GM18499 (cell line): ENCODE results near the gene CCDC54.
"Not testable (repeated sequence)": the region's sequence is repeated elsewhere in the genome, so short reads cannot be mapped to it uniquely, and the experiment has no call there.

Experiments used
- ATAC-seq: cut with Tn5 transposase; IDR thresholded peaks from one replicate; pipeline ENCODE4 v1.9.1; 2021; ENCODE audit warnings: moderate number of reproducible peaks; ENCODE audit not compliant: insufficient read depth, unreplicated experiment

Gene CCDC54

DNA sequence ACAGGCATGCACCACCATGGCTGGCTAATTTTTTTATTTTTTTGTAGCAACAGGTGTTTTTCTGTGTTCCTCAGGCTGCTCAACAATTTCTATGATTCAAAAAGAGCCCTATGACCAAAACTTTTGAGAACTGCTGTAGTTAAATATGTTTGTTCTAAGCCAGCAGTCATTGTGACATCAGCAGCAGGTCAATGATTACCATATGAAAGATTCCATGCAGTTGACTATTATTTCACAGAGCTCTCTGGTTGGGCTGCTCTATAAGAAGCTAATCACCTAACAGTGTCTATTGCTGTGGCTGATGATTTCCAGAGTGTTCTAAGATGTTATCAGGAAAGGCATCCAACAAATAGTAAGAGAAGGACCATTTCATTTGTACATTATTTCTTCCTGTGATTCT, at the start of gene CCDC54:
Gene CCDC54, plus strand, starts transcription at position 289 of the 400 bp plus-strand sequence. CDS start 149 bp downstream, outside the sequence.
- ATAC-seq = no peak

DNA sequence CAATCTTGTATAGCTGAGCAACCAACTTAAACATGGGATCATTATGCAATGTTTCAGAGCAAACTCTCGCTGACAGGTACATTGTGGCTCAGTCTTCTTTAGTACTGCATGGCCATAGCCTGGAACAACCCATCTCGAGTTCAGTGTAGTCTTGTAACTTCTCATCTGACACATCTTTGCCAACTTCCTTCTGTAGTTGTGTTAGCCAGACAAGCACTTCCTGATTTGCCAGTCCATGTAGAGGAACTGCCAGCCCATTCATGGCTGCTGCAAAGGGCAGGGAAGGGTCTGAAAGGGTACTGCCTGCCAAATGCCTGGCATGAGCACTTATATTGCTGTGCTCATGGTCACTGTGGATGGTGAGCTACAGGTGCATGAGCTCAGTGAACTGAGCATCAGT, 49.2 kb upstream of the CCDC54 start:
- ATAC-seq = no peak

DNA sequence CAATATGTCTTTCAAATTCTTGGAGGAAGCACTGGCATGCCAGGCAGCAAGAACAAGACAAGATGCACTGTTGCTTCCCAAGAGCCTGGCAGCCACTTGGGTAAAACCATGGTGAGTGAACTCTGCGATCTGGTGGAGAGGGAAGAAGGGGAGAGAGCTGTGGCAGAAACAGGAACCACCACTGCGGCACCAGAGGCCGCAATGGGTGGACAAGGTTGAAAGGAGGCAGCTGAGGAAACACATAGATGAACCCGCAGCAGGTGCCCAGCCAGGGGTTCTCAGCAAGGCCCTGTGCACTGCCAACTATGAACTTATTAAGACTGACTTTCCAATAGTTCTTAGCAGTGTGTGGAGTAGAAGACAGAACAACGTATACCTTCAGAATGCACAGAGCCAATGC, 48.2 kb upstream of the CCDC54 start:
- no peak for ATAC-seq

DNA sequence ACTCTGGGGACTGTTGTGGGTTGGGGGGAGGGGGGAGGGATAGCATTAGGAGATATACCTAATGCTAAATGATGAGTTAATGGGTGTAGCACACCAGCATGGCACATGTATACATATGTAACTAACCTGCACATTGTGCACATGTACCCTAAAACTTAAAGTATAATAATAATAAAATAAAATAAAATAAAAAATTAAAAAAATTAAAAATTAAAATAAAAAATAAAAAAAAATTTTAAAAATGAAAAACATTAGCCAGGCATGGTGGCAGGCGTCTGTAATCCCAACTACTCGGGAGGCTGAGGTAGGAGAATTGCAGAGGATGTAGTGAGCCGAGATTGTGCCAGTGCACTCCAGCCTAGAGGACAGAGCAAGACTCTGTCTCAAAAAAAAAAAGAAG, 37.5 kb upstream of the CCDC54 start:
- ATAC-seq = not testable (repeated sequence)

DNA sequence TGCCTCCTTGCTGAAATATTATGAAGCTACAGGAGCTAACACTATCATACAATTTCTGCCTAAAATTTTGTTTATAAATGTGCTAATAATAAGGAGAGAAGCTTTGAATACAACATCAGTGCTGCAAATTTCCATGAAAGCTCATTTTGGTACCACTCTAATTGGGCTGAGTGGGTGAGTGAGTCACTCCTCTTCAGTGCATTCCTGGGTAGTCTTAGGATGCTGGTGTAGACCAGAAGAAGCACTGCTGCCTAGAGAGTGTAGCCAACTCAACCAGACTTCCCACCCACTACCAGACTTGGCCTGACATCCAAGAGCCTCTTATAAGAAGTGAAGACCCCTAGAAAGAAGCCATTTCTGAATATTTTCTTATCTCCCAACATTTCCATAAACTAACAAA, 32.5 kb upstream of the CCDC54 start:
- ATAC-seq = no peak

- ATAC-seq = no peak
Observed at GRCh38 chr3:107345822-107346405, 31.3 kb upstream of the CCDC54 start.

DNA sequence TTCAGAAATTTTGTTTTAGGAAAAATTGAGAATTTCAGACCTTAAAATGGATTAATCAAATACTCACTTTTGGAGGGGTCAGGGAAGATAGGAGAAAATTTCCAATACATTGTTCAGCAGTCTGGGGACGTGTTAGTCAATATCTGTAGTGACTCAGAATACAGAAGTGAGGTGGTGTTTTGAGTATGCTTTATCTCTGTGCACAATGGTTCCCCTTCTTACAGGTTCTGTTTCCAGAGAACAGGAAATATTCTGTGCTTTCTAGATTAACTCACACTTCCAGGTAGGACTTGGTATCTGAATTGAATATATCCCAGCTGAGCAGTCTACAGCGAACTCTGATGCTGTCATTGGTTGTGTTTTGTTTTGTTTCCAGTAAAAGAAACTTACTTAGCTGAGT, 30.7 kb upstream of the CCDC54 start:
- no peak for ATAC-seq

- ATAC-seq = no peak
Observed at GRCh38 chr3:107347751-107348150, 29.5 kb upstream of the CCDC54 start.

DNA sequence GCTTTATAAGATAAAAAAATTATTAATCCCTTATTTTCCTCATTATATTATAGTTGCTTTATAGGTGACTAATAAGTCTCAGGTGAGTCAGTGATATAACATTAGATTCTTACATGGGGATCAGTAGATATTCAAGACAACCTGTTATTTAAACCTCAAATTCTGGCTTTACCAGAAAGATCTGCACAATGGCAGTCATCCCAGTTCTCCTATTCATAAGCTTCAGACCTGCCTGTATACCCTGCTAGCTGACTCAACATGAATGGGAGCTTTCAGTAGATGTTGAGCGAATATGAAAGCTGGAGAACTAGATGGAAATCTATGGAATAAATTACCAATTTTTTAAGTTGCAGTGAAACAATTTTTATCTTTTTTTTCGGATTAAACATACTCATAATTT, 20.5 kb upstream of the CCDC54 start:
- ATAC-seq = no peak

- no peak for ATAC-seq
Observed at GRCh38 chr3:107361633-107362032, 15.6 kb upstream of the CCDC54 start.

GRCh38 chr3:107365051-107365450, 12.2 kb upstream of the CCDC54 start:
- no peak for ATAC-seq

GRCh38 chr3:107366766-107367165, 10.5 kb upstream of the CCDC54 start:
- ATAC-seq = no peak

GRCh38 chr3:107367353-107367752, 9.9 kb upstream of the CCDC54 start:
- ATAC-seq = no peak

DNA sequence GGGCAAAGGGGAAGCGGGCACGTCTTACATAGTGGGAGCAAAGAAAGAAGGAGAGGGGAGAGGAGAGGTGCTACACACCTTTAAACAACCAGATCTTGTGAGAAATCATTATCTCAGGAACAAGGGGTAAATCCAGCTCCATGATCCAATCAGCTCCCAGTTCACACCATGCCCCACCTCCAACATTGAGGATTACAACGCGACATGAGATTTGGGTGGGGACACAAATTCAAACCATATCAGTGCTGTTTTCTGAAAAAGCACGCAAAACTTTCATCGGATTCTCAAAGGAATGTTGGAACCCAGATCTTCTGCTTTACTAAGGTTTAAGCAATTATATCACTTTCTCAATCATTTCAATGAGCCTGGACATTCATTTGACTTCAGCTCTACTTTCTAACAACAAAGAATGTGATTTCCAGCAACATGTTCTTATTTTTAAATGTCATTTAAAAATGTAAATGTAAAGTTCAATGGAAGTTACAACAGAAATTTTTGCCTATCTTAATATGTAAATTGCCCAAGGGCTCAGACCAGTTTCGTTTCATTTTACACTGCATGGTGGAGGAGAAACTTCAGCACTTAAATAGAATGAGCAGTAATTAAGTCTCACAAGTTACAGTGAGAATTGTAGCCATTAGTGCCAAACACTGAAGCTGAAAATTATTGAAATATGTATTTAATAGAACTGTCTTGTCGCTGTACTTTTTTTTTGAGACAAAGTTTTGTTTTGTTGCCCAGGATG, 8.4 kb upstream of the CCDC54 start:
- no peak for ATAC-seq

DNA sequence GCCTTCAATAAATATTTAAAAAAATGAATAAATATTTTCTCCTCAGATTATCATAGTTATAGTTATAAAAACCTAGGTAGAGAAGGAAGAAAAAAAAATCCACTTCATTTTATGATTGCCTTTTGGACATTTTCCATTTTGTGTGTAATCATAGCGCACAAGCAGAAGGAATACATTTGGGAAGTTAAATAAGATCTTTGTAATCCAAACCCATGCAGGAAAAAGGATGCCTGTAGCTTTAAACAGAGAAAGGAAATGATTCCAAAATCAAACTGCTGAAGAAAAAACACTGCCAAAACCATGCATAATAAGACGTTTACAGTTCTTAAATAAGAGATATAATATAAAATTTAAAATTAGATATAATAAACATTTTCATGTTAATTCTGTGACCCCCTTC, 7.4 kb upstream of the CCDC54 start:
- ATAC-seq = no peak

- ATAC-seq = no peak
Observed at GRCh38 chr3:107370907-107371306, 6.3 kb upstream of the CCDC54 start.

DNA sequence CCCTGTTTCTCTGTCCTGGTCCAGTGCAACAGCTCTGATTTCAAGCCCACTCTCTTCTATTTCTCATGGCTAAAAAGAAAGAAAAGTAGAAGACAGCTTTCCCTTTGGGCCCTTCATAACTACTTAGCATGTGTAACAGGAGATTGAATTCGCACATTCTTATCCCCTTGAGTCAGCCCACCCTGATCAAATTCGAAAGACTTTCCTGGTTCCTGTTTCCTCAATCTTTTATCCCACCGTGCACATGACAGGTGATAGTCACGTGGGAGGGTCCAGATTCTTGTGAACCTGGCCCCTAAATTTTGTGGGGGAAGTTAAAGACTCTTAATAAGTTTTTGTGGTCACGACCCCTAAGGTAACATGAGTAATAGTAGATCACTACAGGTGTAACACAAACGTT, 4.7 kb upstream of the CCDC54 start:
- ATAC-seq = no peak

DNA sequence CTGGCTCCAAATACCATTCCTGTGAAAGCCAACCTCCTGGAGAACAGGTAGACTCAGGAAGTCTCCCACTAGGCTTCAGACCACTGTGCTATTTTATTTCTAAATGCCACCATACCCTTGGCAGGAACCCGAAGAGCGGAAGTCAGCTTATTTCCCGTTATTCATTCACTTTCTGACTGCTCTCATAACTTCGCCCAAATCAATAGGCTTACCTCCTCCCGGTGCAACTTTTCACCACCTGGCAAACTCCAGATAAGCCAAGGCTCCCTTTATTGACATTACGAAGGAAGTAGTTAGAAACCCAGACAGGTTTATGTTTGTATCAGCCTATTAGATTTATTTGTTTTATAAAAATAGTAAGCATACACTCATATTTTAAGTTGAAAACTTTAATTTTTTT, 3.3 kb upstream of the CCDC54 start:
- no peak for ATAC-seq

- no peak for ATAC-seq
Observed at GRCh38 chr3:107375682-107376081, 1.6 kb upstream of the CCDC54 start.

DNA sequence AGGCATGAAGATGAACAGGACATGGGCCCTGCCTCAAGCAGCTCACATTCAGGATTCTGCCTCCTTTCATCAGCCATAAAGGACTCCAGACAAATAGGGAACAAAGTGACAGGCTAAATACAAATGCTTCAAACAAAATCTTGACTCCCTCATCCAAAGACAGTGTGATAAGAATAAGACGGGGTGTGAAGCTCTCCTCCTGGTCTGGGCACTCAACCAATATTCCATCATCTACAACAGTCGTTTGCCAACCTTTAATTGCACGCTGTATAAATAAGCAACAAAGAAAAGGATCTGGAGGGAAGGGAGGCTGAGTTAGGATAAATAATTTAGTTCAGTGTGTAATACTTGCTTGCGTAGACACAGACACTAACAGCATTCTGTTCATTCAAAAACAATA, 5.4 kb downstream of the CCDC54 start:
- ATAC-seq = no peak

GRCh38 chr3:107384428-107384827, 7.2 kb downstream of the CCDC54 start:
- no peak for ATAC-seq

DNA sequence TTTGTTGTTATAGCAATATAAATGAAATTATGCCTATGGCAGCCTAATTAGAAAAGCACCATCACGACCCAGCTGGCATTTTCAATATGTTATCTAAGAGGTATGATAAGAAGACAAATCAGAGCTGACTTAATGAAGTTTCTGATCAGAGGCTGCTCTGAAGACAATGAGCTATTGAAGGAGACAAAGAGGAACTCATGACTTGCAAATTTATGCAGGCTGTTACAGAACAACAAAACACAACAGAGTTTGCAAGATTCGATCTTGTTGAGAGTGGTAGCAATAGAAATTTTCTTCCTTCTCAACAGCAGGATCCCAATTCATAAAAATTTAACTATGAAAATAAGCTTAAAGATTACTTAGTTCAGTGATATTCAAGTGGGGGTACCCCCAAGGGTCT, 7.7 kb downstream of the CCDC54 start:
- ATAC-seq = no peak
